GM15510 (cell line): Measurements from ENCODE around the gene S100P.

Experiments
- POLR2A ChIP-seq: IDR thresholded peaks from 3 replicates; pipeline ENCODE4 v1.6.1; 2011; ENCODE audit warnings: borderline replicate concordance; ENCODE audit not compliant: insufficient read length; ENCODE audit errors: extremely low read depth

Gene S100P

DNA sequence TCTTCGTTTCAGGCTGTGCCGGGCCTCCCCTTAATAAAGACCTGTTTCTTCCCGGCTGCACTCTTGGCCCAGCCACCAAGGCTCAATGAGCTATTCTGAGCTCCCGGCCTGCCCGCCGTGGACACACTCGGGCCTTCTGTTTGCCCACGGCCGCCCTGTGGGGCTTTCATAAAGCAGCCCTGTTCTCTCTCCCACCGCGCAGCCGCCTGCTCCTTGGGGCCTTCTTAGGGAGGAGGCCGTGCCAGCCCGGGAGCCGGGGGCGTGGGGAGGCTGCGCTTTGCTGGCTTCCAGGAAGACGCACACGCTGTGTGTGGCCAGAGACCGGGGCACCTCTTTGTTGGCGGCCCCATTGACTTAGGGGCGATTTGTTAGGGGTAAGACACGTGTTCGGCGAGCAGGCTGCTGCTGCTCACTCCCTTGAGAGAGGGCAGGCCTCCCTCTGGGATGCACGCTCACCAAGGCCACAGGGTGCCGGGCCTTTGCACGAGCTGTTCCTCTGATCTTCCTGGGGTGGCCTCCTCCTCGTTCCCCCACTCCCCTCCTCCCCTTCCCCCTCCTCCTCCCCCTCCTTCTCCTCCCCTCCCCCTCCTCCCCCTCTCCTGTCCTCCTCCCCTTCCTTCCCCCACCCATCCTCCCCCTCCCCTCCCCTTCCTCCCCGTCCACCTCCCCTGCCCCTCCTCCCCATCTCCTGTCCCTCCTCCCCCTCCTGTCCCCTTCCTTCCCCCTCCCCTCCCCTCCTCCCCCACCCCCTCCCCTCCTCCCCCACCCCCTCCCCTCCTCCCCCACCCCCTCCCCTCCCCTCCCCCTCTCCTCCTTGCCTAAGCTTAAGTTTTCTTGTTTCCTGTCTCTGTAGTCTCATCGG, 33.6 kb downstream of the S100P start:
- no peak for TF ChIP-seq POLR2A

DNA sequence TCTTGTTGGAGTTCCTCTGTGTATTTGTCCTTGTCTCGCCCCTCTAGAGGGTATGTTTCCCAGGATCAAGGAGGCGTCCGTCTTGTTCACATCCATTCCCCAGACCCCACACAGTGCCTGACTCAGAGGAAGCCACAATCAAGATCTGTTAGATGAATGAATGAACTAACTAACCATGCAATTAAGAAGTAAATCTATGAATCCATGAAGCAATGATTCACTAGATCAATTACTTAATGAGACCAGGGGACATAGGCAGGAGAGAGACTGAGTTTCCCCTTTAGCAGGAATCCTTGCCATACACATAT, 34.2 kb downstream of the S100P start:
- TF ChIP-seq POLR2A, result no peak

DNA sequence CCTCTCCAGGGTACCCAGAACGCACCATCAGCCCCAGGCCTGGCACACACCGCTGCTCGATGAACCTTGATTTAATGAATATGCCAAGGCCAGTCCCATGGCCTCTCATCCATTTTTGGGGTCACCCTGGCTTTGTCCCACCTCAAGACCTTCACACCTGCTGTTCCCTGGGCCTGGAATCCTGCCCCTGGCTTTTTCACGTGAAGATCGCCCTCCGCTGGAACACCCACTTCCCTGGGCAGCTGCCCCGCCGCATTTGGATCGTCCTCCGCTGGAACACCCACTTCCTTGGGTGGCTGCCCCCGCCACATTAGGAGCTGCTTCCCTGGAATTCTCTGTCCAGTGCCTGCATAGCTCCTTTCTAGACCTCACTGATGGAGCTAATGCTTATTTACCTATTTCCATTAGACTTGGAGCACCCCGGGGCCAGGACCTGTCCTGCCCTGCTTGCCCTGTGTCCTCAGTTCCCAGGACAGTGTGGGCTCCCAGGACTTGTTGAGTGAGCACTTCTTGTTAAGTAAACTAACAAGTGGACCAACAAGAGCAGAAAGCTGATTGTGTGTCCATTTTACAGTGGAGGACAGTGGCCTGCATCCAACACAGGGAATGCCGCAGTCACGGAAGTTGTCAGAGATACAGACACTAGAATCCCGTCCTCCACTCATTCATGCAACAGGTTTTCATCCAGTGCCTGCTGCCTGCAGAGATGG, 34.8 kb downstream of the S100P start:
- TF ChIP-seq POLR2A, result no peak

DNA sequence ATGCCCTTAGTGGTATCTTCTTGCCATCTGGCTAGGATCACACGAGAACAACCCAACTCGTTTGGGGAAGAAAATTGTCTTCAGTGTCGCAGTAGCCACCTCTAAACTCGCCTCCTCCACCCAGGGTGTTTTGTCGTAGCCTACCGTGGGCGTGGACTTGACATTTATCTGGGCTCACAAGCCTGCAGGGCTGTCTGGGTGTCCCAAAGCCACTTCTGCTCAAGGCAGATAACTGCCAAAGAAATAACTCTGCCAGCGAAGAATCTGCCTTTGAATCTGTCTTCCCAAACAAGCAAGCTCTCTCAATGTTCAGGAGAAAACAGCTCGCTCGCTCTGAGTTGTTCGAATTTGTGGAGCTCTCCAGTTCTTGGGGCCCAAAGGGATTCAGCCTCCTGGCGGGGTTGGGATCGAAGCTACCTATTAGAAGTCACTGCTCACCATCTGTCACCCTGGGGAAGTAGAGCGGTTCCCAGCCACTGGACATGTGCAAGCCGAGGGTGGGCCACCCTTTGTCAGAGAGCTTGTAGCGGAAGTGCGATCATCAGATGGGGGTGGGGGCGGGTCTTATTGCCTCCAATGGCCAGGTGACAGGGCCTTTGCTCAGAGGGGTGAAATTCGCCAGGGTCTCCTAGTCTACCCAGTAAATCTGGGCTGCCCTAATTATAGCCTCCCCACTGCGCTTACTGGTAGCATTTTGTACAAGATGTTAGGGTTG, 37.1 kb downstream of the S100P start:
- no peak for TF ChIP-seq POLR2A

DNA sequence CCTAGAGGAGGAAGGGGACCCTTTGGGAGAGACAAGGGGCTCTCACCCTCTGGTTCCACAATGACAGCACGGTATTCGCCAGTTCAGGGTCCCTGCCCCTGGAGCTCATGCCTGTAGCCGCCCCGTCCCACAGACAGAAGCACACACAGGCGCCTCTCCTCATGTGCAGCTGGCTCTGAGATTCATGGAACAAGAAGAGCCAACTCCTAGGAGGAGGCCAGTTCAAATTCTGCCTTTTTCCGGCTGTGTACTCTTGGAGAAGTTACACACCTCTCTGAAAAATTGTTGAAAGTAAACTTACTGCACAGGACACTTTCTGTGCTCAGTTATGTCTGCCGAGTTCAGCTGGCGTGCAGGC, 37.6 kb downstream of the S100P start:
- TF ChIP-seq POLR2A, result no peak

DNA sequence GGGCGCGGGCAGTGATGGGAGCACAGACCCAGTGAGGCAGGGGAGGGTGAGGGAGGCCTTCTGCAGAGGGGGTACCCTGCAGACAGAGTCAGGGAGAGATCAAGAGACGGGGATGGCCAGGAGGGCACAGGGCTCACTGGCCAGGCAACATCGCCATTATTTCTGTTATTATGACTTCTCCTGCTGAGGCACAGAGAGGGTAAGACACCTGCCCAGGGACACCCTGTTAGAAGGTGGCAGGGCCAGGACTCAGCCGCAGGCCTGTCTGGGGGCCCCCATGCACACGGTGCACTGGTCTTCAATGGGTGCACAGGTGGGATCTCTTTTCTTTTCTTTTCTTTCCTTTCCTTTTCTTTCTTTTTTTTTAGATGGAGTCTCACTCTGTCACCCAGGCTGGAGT, 38.1 kb downstream of the S100P start:
- TF ChIP-seq POLR2A, result no peak

DNA sequence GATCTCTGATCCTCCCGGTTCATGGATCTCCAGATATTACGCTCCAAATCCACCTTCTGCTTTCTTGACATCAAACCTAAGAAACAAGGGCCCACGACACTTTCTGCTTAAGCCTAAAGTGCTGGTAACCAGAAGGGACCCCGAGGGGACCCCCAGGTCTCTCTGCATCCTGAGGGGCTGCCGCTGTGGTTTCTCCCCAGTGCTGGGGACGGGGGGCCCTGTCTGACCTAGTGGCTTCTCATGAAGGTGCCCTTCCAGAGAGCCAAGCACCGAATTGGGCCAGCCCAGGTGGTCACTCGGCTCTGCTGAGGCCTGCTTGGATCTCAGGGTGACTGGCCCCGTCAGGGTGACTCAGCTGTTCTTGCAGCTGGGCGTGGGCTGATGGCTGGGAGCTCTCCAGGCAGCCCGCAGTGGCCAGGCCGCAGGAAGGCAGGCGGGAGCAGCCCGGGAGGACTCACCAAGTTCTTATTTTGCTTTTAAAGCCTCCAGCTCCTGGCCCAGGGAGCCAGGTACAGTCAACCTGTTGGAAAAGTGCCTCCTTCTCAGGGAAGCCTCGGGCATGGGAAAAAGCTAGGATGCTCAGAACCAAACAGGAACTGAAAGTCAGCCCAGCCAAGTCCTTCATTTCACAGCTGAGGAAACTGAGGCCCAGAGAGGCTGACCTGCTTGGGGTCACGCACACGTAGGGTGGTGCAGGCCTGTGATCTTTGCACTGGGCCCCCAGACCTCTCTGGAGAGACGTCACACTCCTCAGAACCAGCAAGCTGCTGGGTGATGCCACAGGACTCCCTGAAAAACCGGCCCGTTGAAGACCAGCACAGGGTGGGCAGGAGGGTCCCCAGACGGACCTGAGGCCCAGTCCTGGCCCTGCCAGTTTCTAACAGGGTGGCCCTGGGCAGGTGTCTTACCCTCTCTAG, 39.0 kb downstream of the S100P start:
- no peak for TF ChIP-seq POLR2A

DNA sequence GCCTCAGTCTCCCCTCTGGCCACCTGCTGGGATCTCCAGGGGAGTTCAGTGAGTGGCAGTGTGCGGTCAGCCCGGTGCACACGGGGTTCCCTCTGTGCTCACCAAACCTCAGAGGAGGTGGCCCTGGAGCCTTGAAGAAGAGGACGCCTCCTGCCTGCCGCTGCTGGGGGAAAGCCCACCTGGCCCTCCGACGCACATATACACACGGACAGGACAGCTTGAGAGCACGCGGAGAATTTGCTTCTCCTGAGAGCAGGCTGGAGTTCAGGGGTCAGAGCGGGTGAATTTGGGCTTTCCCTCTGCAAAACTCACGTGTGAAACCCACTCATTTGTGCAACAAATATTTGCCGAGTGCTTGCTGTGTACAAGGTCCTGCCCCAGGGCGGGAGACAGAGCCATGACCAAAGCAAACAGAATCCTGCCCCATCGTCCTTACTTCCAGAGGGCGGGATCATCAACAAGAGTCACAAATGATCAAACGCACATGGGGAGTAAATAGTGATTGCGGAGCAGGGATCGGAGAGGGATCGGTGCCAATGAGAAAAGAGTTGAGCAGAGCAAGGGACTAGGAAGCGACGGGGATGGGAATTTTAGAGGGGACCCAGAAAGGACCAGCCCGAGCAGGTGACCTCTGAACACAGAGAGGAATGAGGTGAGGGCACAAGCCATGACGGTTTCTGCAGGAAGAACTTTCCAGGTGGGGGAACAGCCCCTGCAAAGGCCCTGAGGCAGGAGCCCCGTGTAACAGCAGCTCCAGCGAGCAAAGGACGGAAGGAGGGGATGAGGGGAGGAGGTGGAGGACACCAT, 39.9 kb downstream of the S100P start:
- TF ChIP-seq POLR2A, result no peak

DNA sequence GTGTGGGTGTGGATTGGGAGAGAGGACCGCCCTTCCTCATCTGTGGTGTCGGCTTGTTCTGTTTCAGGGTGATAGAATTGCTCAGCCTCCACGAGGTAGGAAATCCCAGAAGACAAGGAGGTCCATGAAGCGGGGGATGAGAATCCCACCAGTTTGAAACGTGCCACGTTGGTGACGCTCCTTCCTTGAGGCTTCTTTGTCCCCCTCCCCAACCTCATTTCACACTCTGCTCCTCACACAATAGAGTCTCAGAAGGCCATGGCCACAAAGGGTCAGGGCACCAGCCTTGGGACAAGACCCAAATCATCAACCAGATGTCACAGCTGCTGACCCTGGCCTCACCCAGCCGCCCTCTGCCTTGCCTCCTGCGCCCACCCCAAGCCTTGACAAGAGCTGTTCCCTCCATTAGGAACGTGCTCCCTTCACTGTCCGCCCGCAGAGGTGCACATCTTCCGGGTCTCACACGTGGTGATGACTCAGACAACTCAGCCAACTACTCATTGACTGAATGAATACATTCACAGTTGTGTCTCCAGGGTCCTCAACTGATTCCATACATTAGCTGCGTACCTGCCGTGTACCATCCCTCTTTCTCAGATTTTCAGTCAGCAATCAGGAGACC, 40.6 kb downstream of the S100P start:
- no peak for TF ChIP-seq POLR2A

DNA sequence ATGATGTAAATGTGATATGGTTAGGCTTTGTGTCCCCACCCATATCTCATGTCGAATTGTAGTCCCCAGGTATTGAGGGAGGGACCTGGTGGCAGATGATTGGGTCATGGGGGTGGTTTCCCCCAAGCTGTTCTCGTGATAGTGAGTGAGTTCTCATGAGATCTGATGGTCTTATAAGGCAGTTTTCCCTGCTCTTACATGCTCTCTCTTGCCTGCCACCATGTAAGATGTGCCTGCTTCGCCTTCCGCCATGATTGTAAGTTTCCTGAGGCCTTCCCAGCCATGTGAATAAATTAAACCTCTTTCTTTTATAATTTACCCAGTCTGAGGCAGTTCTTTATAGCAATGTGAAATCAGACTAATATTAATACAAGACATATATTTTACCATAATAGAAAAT, 46.2 kb downstream of the S100P start:
- no peak for TF ChIP-seq POLR2A

DNA sequence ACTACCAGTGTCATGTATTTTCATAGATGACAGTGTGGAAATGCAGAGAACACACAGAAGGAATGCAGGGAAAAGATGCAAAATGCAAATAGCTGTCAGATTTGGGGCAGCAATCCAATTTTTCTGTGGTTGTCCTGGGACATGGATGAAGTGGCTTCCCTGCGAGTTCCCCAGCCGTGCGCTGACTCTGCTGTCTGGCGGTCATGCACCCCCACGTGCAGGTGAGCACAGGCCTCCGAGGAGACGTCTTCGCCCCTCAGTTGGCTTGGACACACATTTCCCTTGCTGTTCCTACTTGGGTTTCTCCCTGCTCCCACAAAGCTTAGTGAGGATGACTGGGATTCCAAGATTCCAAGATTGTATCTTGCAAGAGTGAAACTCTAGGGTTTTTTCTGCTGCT, 46.7 kb downstream of the S100P start:
- no peak for TF ChIP-seq POLR2A

DNA sequence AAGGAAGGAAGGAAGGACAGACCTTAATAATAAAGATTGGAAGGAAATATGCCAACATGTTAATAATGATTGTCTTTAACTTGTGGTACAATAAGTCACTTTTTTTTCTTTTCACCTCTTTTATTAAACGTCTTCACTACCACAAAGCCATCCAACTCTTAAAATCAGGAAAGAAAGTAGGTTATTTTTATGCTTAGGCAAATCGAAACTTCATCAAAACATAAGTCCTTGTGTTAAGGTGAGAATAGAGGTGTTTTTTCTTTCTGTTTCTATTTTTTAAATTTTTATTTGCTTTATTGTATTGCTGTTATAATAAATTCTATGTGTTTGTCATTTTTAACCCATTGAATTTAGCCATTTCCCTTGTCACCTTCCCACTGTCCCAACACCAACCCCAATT, 48.8 kb downstream of the S100P start:
- TF ChIP-seq POLR2A, result no peak

DNA sequence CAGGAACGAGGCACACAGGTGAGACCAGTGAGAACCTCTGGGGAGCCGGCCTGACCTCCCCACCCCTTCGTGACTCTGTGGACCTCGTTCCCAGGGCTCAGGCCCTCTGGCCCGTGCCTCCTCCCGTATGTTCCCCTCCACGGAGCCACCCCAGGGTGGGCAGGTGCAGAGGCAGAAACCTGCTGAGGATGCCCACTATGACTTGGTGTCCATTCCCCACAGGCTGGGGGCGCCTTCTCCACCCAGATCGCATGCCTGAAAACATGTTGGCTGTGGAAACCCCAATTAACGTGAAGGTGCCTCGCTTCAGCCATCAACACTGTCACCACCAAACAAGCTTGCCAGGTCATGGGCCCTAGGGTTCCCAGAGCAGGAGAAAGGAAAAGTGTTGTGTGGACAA, 49.3 kb downstream of the S100P start:
- no peak for TF ChIP-seq POLR2A
